HG03558 (cell line): ENCODE results near the gene MAP3K1.
A peak's percentile ranks its signal among the peaks of the same experiment; 100 is the strongest.

Experiments used
- ATAC-seq: cut with Tn5 transposase; IDR thresholded peaks from one replicate; pipeline ENCODE4 v1.9.1; 2021; ENCODE audit warnings: moderate number of reproducible peaks; ENCODE audit not compliant: unreplicated experiment; ENCODE audit errors: extremely low read depth

MAP3K1 gene

GRCh38 chr5:56840597-56840996, 25.2 kb downstream of the MAP3K1 start:
- ATAC-seq, result peak; percentile 36

- ATAC-seq, result no peak
These were observed 29.9 kb downstream of the MAP3K1 start for GRCh38 chr5:56845277-56845676.

GRCh38 chr5:56845904-56846480, 30.6 kb downstream of the MAP3K1 start:
- no peak for ATAC-seq

- no peak for ATAC-seq
These were observed 32.9 kb downstream of the MAP3K1 start for GRCh38 chr5:56848206-56848605.

GRCh38 chr5:56849671-56850070, 34.3 kb downstream of the MAP3K1 start:
- no peak for ATAC-seq

- ATAC-seq, result no peak
These were observed 35.1 kb downstream of the MAP3K1 start for GRCh38 chr5:56850423-56850822.

GRCh38 chr5:56851258-56851941, 36.1 kb downstream of the MAP3K1 start:
- ATAC-seq, result no peak

- ATAC-seq, result no peak
These were observed 37.1 kb downstream of the MAP3K1 start for GRCh38 chr5:56852228-56853000.

GRCh38 chr5:56853698-56854097, 38.3 kb downstream of the MAP3K1 start:
- no peak for ATAC-seq

GRCh38 chr5:56854920-56855319, 39.6 kb downstream of the MAP3K1 start:
- no peak for ATAC-seq

GRCh38 chr5:56856541-56857178, 41.3 kb downstream of the MAP3K1 start:
- no peak for ATAC-seq

- ATAC-seq, result no peak
These were observed 43.6 kb downstream of the MAP3K1 start for GRCh38 chr5:56858777-56859442.

- no peak for ATAC-seq
These were observed 46.6 kb downstream of the MAP3K1 start for GRCh38 chr5:56861893-56862485.

GRCh38 chr5:56862909-56863308, 47.6 kb downstream of the MAP3K1 start:
- ATAC-seq, result no peak

- no peak for ATAC-seq
These were observed 56.4 kb downstream of the MAP3K1 start for GRCh38 chr5:56871777-56872176.

GRCh38 chr5:56873056-56873455, 57.7 kb downstream of the MAP3K1 start:
- ATAC-seq, result no peak

- no peak for ATAC-seq
These were observed 61.0 kb downstream of the MAP3K1 start for GRCh38 chr5:56876327-56876726.

- ATAC-seq, result no peak
These were observed 66.2 kb downstream of the MAP3K1 start for GRCh38 chr5:56881571-56881970.

- no peak for ATAC-seq
These were observed 78.1 kb downstream of the MAP3K1 start for GRCh38 chr5:56893251-56893951.
